Stimulated activated CD8-positive, alpha-beta memory T cell treated with anti-CD3 and anti-CD28 coated beads, Interleukin-4, amount 100 ng/mL, for 4 hours (primary cell): ENCODE results near the gene ACOT12.
"Not testable (repeated sequence)": the region's sequence is repeated elsewhere in the genome, so short reads cannot be mapped to it uniquely, and the experiment has no call there.

ENCODE experiments used
- DNase-seq, 2 donors: peaks; one replicate each; pipeline ENCODE4 v3.0.0-alpha.2; 2020; ENCODE audit warnings: low read depth in 2 of 2, low spot score in 1 of 2

ACOT12 gene

GRCh38 chr5:81344736-81345135 is 49.2 kb downstream of the ACOT12 start:
- no peak for DNase-seq

- DNase-seq, result not testable (repeated sequence)
Observed at GRCh38 chr5:81338213-81338612, 55.7 kb downstream of the ACOT12 start.

- no peak for DNase-seq
Observed at GRCh38 chr5:81337803-81338202, 56.1 kb downstream of the ACOT12 start.

- DNase-seq, result no peak
Observed at GRCh38 chr5:81336556-81336955, 57.4 kb downstream of the ACOT12 start.

- no peak for DNase-seq
Observed at GRCh38 chr5:81335946-81336345, 58.0 kb downstream of the ACOT12 start.

GRCh38 chr5:81334304-81335061 is 59.5 kb downstream of the ACOT12 start:
- no peak for DNase-seq

- DNase-seq, result no peak
Observed at GRCh38 chr5:81326554-81326953, 67.4 kb downstream of the ACOT12 start.

- DNase-seq, result no peak
Observed at GRCh38 chr5:81317536-81317935, 76.4 kb downstream of the ACOT12 start.

- DNase-seq, result no peak
Observed at GRCh38 chr5:81316571-81316970, 77.4 kb downstream of the ACOT12 start.

- no peak for DNase-seq
Observed at GRCh38 chr5:81315830-81316229, 78.1 kb downstream of the ACOT12 start.

GRCh38 chr5:81315336-81315735 is 78.6 kb downstream of the ACOT12 start:
- DNase-seq, result no peak

GRCh38 chr5:81314581-81314980 is 79.4 kb downstream of the ACOT12 start:
- no peak for DNase-seq

- DNase-seq, result no peak
Observed at GRCh38 chr5:81313686-81314085, 80.2 kb downstream of the ACOT12 start.

- no peak for DNase-seq
Observed at GRCh38 chr5:81313278-81313677, 80.7 kb downstream of the ACOT12 start.

GRCh38 chr5:81310402-81311063 is 83.4 kb downstream of the ACOT12 start:
- DNase-seq, result no peak

- no peak for DNase-seq
Observed at GRCh38 chr5:81308836-81309235, 85.1 kb downstream of the ACOT12 start.

- no peak for DNase-seq
Observed at GRCh38 chr5:81305785-81306184, 88.1 kb downstream of the ACOT12 start.

- no peak for DNase-seq
Observed at GRCh38 chr5:81303563-81303962, 90.4 kb downstream of the ACOT12 start.

GRCh38 chr5:81302596-81302995 is 91.3 kb downstream of the ACOT12 start:
- DNase-seq, result no peak

- DNase-seq, result peak; percentile 81 to 88
Observed at GRCh38 chr5:81301271-81302015, 92.5 kb downstream of the ACOT12 start, which contains the start of gene ZCCHC9. ZCCHC9 (plus strand) TSS chr5:81301587; CDS start chr5:81304758, 3,171 bp downstream.

- no peak for DNase-seq
Observed at GRCh38 chr5:81300921-81301270, 93.0 kb downstream of the ACOT12 start.

GRCh38 chr5:81297531-81297930 is 96.4 kb downstream of the ACOT12 start:
- no peak for DNase-seq
